Measurements from ENCODE around the gene M6PR. TPM values are rescaled to one million over a fixed set of nuclear protein-coding genes. Genes with fewer than 3 reads are reported as not detected.
"Not testable (repeated sequence)": the region's sequence is repeated elsewhere in the genome, so short reads cannot be mapped to it uniquely, and the experiment has no call there.

Gene M6PR
- total RNA-seq, 1 donor from 2014 or later, result 139 TPM

DNA sequence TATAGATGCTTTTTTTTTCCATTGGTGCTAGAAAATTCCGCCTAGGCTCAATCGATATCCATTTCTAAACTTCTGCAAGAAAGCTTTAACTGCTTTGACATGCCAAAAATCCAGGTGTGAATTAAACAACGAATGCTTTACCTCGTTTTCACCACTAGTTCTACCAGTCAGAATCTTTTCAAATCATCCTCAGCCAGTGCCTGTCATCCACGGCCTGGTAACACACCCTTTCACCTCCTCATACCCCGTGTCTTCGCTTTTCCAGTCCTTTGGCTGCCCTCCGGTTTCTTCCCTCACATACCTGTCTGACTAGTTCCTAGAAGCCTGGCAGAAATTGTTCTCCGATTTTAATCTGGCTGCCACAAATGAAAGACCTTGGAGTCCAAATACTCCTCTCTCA, 36.5 kb downstream of the M6PR start:
- DNase-seq (ENCODE audit: low spot score), result peak; percentile 21

DNA sequence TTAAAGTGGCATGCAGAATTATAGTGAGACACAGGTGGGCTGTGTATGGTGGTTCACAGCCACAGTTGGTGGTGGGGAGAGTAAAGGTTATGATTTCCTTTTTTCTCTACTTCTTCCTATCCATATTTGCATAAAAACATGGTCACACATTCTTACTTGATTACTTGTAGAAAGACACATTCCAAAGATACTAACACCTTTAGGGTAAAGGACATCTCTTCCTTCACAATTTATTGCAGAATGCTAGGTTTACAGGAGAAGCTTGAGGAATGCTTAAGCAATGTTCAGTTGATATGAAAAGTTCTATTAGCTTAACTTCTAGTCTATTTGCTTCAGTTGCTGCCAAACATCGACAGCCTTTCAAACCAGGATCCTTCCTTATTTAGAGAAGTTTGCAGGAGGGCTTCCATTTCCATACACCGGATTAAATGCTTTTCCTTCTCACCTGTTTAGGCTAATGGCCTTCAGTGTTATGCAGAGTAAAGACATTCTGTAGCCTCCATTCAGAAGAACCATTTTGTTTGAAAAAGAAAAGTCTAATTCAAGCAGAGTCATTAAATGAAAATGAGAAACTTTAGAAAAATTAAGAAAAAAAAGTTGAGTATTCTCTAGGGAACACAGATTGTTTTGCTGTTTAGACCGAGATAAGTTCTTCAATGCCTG, 37.7 kb downstream of the M6PR start:
- no peak for DNase-seq (ENCODE audit: low spot score)

DNA sequence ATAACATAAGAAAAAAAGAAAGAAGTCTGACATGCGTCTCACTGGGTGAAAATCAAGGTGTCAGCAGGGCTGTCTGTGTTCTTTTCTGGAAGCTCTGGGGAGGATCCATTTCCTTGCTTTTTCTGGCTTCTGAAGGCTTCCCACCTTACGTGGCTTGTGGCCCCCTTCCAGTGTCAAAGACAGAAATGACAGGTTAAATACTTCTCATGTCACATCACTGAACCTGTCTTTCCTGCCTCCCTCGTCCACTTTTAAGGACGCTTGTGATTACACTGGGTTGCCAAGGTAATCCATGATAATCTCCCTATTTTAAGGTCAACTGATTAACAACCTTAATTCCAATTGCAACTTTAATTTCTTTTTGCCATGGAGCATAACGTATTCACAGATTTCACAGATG, 39.7 kb downstream of the M6PR start:
- no peak for DNase-seq (ENCODE audit: low spot score)

DNA sequence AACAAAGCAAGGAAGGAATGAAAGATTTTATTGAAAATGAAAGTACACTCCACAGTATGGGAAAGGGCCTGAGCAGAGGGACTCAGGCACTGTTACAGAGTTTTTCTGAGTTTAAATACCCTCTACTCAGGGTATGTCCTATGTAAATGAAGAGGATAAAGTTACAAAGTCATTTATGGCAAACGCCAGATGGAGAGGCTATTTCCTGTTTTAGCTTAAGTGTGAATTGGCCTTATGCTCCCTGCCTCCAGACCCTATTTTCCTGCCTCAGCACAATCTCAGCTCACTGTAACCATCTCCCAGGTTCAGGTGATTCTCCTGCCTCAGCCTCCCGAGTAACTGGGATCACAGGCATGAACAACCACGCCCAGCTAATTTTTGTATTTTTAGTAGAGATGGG, 41.9 kb downstream of the M6PR start:
- DNase-seq (ENCODE audit: low spot score), result no peak

DNA sequence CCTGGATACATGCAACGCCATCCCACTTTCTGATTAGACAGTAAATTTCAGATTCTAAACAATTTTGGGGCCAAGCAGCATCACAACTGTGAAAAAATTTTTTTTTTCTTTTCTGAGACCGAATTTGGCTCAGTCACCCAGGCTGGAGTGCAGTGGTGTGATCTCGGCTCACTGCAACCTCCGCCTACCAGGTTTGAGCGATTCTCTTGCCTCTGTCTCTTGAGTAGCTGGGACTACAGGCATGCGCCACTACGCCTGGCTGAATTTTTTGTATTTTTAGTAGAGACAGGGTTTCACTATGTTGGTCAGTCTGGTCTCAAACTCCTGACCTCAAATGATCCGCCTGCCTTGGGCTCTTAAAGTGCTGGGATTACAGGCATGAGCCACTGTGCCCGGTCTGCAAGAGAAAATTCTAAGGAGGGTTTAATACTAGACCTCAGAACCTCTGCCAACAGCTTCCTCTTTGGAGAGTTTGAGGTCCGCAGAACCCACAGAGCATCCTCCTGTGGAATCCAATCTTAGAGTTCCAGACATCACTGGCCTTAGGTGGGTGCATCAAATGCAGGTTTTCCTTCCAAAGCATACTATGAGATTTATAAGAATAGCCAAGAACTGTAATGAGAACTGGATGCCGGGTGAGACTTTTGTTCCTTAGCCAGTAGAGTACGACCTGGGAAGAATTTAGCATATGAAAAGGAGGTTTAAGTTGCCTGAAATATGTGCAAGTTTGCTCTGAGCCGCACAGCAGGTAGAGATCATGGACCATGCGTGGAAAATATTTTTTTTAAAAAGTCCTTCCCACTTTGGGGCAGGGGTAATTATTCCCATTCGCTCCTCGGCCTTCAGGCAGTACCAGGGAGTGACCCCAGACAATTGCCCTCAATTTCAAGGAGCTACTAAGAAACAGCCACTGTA, 42.9 kb downstream of the M6PR start:
- no peak for DNase-seq (ENCODE audit: low spot score)

DNA sequence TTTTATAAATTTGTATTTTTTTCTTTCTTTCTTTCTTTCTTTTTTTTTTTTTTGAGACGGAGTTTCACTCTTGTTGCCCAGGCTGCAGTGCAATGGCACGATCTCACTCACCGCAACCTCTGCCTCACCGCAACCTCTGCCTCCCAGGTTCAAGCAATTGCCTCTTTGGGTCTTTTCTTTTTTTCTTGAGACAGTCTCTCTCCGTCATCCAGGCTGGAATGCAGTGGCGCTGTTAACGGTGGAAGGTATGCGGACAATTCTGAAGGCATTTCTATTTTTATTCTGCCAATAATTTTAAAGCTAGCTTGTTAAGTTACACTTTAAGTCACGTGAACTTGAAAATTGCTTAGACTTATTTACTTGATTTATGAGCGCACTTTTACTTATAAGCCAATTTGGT, 43.9 kb downstream of the M6PR start:
- no peak for DNase-seq (ENCODE audit: low spot score)

DNA sequence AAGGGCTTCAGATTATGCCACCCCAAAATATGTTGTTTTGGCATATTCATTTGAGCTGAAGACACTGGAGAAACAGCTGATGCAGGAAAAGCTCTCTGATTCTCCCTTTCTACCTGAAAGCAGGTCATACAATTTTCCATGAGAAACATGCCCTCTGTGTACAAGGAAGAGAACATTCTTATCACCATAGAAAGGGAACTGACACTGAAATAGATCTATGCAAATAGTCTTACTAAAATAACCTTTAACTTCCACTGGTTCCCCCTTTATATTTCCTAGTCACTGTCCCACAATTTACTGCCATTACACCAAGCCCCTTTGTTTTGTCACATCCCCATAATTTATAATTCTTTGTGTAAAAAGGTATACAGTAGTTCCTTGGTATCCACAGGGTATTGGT, 44.8 kb downstream of the M6PR start:
- DNase-seq (ENCODE audit: low spot score), result no peak

DNA sequence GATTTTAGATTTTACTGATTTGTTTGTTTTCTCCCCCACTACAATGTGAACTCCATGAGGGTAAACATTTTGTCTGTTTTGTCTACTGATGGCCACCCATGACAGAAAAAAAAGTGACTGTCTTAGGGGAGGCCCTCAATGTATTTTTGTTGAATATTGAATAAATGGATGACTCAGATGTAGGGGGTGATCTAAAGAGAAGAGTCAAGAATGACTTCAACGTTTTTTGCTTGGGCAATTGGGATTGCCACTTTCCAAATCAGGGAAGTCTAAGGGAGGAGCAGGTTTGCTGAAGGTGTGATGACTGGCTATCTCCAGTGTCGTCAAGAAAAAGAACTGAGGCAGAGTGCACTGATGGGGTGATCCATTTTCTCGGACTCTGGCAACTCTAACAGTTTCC, 45.8 kb downstream of the M6PR start:
- no peak for DNase-seq (ENCODE audit: low spot score)

DNA sequence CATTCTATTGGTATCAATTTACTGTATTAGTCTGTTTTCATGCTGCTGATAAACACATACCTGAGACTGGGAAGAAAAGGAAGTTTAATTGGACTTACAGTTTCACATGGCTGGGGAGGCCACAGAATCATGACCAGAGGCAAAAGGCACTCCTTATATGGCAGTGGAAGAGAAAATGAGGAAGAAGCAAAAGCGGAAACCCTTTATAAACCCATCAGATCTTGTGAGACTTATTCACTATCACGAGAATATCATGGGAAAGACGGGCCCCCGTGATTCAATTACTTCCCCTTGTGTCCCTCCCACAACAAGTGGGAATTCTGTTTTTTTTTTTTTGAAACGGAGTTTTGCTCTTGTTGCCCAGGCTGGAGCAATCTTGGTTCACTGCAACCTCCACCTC, 46.7 kb downstream of the M6PR start:
- not testable (repeated sequence) for DNase-seq (ENCODE audit: low spot score)

DNA sequence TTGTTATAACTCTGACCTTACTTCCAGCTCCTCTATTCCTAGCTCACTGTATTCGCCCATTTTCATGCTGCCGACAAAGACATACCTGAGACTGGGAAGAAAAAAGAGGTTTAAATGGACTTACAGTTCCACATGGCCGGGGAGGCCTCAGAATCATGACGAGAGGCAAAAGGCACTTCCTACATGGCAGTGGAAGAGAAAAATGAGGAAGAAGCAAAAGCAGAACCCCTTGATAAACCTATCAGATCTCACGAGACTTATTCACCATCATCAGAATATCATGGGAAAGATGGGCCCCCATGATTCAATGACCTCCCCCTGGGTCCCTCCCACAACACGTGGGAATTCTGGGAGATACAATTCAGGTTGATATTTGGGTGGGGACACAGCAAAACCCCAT, 49.6 kb downstream of the M6PR start:
- no peak for DNase-seq (ENCODE audit: low spot score)

DNA sequence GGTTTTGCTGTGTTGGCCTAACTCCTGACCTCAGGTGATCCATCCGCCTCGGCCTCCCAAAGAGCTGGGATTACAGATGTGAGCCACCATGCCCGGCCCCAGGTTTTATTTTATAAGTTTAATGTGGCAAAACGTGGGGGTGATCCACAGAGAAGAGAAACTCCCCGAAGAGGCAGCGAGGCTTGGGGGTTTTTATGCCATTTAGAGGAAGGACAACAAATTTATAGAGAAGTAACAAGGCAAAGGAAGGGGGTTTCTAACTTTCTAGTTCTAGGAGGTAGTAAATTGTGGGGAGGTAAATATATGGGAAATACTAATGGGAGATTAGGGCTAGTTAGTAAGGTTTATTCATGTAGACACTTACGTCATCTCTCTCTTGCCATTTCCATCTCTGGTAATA, 52.4 kb downstream of the M6PR start:
- DNase-seq (ENCODE audit: low spot score), result no peak

DNA sequence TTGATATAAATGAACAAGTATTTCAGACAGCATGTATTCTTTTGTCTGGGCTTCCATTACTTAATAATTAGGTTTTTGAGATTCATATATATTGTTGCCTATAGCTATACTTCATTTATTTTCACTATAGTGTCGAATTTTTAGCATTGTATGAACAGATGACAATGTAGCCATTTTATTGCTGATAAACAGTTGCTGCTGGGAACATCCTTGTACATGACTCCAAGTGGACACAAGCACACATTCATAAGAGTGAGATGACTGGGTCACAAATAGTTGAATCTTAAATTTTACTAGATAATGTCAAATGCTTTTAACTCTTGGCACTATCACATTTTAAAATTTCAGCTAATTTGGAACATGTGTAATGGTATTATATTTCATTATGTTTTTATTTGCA, 54.5 kb downstream of the M6PR start:
- no peak for DNase-seq (ENCODE audit: low spot score)

DNA sequence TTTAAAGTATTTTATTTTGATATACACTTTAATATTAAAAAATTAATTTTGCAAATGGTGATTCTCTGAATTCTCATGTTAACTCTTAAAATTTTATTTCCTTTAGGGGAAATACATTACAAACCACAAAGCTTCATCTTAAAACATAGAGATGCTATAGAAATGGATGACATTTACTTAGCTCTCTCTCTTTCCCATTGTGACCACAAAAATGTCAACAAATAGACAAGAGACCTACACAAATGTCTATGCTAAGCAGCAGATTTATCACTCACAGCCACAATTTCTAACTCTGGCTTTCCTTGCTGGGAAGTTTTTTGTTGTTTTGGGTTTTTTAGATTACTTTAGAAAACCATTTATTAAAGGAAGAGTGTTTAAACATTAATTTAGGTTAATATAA, 55.1 kb downstream of the M6PR start:
- DNase-seq (ENCODE audit: low spot score), result no peak

DNA sequence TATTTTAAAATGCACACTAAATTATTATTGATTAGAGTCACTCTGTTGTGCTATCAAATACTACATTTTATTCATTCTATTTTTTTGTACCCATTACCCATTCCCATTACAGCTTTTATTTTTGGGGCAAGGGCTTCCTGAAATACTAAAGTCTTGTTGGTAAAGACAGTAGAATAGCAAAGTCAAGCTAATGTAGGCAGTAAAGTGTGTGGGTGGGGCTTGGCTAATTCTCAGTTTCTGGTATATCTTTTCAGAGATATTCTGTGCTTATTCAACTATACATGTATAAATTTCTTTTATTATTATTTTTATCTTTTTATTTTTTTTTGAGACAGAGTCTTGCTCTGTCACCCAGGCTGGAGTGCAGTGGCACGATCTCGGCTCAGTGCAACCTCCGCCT, 57.5 kb downstream of the M6PR start:
- no peak for DNase-seq (ENCODE audit: low spot score)

Other genes starting within 250 kb of the M6PR start
- 0.09 TPM for gene A2ML1, start 127.0 kb downstream of the M6PR start, total RNA-seq
- 47.6 TPM for gene PHC1, start 35.1 kb downstream of the M6PR start, total RNA-seq
- 3.3 TPM for gene KLRG1, start 39.9 kb upstream of the M6PR start, total RNA-seq
- 550 TPM for gene A2M, start 166.3 kb upstream of the M6PR start, total RNA-seq

Measured in mucosa of gallbladder (tissue), 1 donor.